Thymus (tissue), 14 donors: Measurements from ENCODE around the gene SSH3. TPM values are rescaled to one million over a fixed set of nuclear protein-coding genes. Genes with fewer than 3 reads are reported as not detected.

Experiments
- DNase-seq, 9 donors: peaks; one replicate each; pipeline ENCODE4 v3.0.0-alpha.2; 2013; ENCODE audit warnings: low spot score in 9 of 9, low read depth in 6 of 9, missing footprints in 1 of 9
- H3K27ac ChIP-seq, 2 donors: one replicate each; pipeline ENCODE4 v1.5.1; 2013; ENCODE audit warnings: control low read depth in 1 of 2, low read depth in 1 of 2, low read length in 1 of 2, mild to moderate bottlenecking in 1 of 2, moderate library complexity in 1 of 2
- H3K27me3 ChIP-seq, 2 donors: one replicate each; pipeline ENCODE4 v1.5.1; 2013; ENCODE audit warnings: low read length in 1 of 2; ENCODE audit not compliant: control insufficient read depth in 2 of 2, insufficient read depth in 1 of 2
- H3K36me3 ChIP-seq, 2 donors: one replicate each; pipeline ENCODE4 v1.5.1; 2013; ENCODE audit warnings: low read length in 1 of 2, mild to moderate bottlenecking in 1 of 2, moderate library complexity in 1 of 2; ENCODE audit not compliant: control insufficient read depth in 2 of 2, insufficient read depth in 2 of 2
- H3K4me1 ChIP-seq, 2 donors: one replicate each; pipeline ENCODE4 v1.5.1; 2013; ENCODE audit warnings: low read length in 2 of 2; ENCODE audit not compliant: control insufficient read depth in 2 of 2, insufficient read depth in 2 of 2
- H3K4me3 ChIP-seq, 2 donors: one replicate each; pipeline ENCODE4 v1.5.1; 2013; ENCODE audit warnings: low read length in 2 of 2, control low read depth in 1 of 2, mild to moderate bottlenecking in 1 of 2
- H3K9me3 ChIP-seq, 2 donors: one replicate each; pipeline ENCODE4 v1.5.1; 2013; ENCODE audit warnings: low read length in 1 of 2, mild to moderate bottlenecking in 1 of 2; ENCODE audit not compliant: control insufficient read depth in 2 of 2, insufficient read depth in 1 of 2
- WGBS: extraction: QIAGEN DNeasy Blood & Tissue Kit; methylation state at CpG from one replicate; pipeline ENCODE4 v1.1.7; 2013; 5-methylcytosine and 5-hydroxymethylcytosine counted together
- long read RNA-seq, 10 donors: transcript quantifications; one replicate each; lab custom pipeline, GENCODE V29; 2026
- polyA plus RNA-seq: library from polyadenylated mRNA; stranded (reverse); fragments of 200-250 nt; gene quantifications from one replicate; pipeline ENCODE4 v1.2.3, GENCODE V29; 2013
- total RNA-seq: library from RNA; stranded (reverse); fragments of 120-200 nt; gene quantifications from one replicate; pipeline ENCODE4 v1.2.4, GENCODE V29; 2013
- donor health status: healthy.

The SSH3 gene, protein sequence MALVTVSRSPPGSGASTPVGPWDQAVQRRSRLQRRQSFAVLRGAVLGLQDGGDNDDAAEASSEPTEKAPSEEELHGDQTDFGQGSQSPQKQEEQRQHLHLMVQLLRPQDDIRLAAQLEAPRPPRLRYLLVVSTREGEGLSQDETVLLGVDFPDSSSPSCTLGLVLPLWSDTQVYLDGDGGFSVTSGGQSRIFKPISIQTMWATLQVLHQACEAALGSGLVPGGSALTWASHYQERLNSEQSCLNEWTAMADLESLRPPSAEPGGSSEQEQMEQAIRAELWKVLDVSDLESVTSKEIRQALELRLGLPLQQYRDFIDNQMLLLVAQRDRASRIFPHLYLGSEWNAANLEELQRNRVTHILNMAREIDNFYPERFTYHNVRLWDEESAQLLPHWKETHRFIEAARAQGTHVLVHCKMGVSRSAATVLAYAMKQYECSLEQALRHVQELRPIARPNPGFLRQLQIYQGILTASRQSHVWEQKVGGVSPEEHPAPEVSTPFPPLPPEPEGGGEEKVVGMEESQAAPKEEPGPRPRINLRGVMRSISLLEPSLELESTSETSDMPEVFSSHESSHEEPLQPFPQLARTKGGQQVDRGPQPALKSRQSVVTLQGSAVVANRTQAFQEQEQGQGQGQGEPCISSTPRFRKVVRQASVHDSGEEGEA
- total RNA-seq: 1.8 TPM
- 11.8 TPM for polyA plus RNA-seq
- long read RNA-seq, donor 1: 0 reads
- long read RNA-seq, donor 2: 0 reads
- long read RNA-seq, donor 3: 0 reads
- long read RNA-seq, donor 4: 0 reads
- long read RNA-seq, donor 5, partial matches to known transcripts: 0 of 1 reads
- long read RNA-seq, donor 5, other reads (novel, unspliced or antisense): 0 of 1 reads
- long read RNA-seq, donor 6: 0 reads
- long read RNA-seq, donor 7: 0 reads
- long read RNA-seq, donor 8: 0 reads
- long read RNA-seq, donor 9: 0 reads
- long read RNA-seq, donor 10: 0 reads

DNA sequence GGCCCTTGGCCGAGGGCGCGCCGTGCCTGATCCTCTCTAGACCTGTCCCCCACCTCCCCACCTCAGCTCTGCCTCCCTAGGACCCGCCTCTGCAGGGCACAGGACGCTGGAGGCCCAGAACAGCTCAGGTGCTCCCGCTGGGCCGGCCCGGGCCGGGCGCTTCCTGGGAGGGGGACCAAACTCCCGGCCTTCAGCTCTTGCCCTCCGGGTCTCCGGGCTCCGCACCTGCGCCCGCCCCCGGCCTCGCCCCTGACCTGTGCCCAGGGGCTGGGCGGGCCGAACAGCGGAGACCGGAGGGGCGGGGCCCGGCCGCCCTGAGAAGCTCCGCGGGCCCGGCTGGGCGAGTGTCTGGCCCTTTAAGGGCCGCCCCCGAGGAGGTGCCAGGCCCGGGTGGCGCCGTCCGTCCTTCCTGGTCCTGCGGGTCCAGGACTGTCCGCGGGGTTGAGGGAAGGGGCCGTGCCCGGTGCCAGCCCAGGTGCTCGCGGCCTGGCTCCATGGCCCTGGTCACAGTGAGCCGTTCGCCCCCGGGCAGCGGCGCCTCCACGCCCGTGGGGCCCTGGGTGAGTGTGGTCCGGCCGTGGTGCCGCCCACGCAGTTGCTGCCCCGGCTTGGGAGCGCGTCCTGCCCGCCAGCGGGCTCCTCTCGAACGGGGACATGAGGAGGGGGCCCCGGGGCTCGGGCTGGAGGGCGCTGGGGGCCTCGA, at the start of gene SSH3:
Gene SSH3, plus strand, starts transcription at position 399 of the 703 bp plus-strand sequence. Its CDS starts 96 bp downstream, at position 495.
- H3K27me3 ChIP-seq: peaks cover 0 to 30% of the 10 kb centered on the region in 2 donors
- peaks cover 0 to 4% of the 10 kb centered on the region in 2 donors for H3K9me3 ChIP-seq
- peak in 1 of 9 donors; percentile 34 for DNase-seq
- WGBS: 3% methylated on average over 65 of the region's 65 CpGs
- H3K36me3 ChIP-seq: peaks cover 37 to 40% of the 10 kb centered on the region in 2 donors
- peaks cover 11 to 17% of the 10 kb centered on the region in 2 donors for H3K4me1 ChIP-seq
- H3K27ac ChIP-seq: no peak within 1 kb of the TSS
- H3K4me3 ChIP-seq: peak within 1 kb of the TSS; percentile 29 to 46

DNA sequence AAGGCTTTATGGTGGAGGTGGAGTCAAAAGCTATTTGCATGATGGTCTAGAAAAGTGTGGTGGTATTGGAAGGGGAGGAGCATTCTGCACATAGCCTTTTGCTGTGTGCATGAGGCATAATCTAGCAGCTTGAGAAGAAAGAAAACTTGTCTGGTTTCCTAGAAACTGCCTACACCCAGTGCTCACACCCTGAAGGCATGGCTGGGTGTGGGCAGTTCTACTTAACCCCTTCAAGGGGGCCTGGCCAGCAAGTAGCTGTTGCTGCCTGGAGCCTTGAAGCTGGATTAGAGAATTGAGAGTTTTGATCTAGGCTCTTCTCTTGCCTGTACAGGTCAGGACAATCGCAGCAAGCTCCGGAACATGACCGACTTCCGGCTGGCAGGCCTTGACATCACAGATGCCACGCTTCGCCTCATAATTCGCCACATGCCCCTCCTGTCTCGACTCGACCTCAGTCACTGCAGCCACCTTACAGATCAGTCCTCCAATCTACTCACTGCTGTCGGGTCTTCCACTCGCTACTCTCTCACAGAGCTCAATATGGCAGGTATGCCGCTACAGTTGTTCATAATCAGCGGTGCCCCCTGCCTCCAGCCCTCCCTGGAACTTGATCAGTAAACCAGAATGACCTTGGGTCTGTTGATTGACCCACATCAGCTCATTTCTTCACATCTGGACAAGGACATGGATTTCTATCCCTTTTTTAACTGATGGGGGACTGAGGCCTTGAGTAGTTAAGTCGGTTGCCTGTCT, 49.3 kb upstream of the SSH3 start:
- 97% methylated on average over 14 of the region's 14 CpGs for WGBS
- Histone ChIP-seq H3K36me3 (peaks cover 79 to 81% of the 10 kb centered on the region in 2 donors), H3K9me3 (no peaks in the 10 kb centered on the region), H3K27ac (no peak overlapping the region), H3K27me3 (no peaks in the 10 kb centered on the region), H3K4me1 (no peaks in the 10 kb centered on the region), H3K4me3 (no peak overlapping the region)
- no peak for DNase-seq

DNA sequence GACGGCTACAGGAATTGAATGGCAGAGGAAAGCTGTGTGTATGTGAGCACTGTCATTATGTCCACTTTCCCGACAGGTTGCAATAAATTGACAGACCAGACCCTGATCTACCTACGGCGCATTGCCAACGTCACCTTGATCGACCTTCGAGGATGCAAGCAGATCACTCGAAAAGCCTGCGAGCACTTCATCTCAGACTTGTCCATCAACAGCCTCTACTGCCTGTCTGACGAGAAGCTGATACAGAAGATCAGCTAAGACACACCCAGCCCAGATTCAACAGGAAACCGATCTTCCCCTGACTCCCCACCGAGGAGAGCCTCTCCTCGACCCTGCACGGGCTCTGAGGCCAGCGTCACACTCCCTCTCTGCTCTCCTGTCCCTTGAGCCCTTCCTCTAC, 48.5 kb upstream of the SSH3 start:
- Histone ChIP-seq H3K4me1 (no peaks in the 10 kb centered on the region), H3K36me3 (peaks cover 72 to 74% of the 10 kb centered on the region in 2 donors), H3K27ac (no peak overlapping the region), H3K27me3 (no peaks in the 10 kb centered on the region), H3K9me3 (no peaks in the 10 kb centered on the region), H3K4me3 (no peak overlapping the region)
- DNase-seq: no peak
- WGBS: 94% methylated on average over 15 of the region's 15 CpGs

DNA sequence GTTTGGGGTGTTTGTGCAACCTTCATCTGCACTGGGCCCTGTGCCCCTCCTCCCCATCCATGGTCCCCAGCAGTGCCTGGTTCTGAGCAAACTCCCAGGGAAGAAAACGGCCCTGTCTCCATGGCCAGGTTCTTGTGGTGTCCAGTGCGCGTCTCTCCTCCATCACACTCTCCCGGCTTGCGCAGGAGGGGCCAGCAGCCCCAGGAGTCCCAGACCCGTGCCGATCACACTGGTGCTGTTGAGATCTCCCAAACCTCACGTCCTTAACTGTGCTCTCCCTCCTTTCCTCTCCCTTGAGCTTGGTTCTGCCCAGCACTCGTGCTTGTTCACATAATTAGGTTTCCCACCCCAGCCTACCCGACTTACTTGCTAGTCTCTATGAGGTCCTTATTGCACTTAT, 48.0 kb upstream of the SSH3 start:
- WGBS: 96% methylated on average over 10 of the region's 10 CpGs
- H3K9me3 ChIP-seq: no peaks in the 10 kb centered on the region
- no peaks in the 10 kb centered on the region for H3K4me1 ChIP-seq
- H3K27ac ChIP-seq: no peak overlapping the region
- H3K27me3 ChIP-seq: peaks cover 0 to under 1% of the 10 kb centered on the region in 2 donors
- no peak overlapping the region for H3K4me3 ChIP-seq
- no peak for DNase-seq
- peaks cover 66 to 68% of the 10 kb centered on the region in 2 donors for H3K36me3 ChIP-seq

DNA sequence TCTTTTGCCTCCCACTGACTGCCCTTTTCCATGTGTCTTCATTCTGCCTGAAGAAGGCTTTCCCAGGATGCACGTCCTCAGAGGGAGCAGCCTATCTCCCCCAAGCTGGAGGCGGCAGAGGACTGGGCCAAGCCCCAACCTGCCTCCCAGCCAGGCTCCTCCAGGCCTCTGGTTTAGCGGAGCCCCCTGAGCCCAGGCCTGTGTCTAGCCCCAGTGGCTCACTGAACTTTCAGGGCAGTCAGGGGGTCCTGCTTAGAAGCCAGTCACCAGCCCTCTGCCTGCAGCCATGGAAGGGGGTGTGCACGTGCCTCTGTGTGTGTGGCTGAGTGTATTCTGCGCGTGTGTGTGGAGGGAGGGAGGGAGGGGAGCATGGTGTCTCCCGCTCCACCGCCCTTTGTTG, 47.5 kb upstream of the SSH3 start:
- no peak overlapping the region for H3K27ac ChIP-seq

DNA sequence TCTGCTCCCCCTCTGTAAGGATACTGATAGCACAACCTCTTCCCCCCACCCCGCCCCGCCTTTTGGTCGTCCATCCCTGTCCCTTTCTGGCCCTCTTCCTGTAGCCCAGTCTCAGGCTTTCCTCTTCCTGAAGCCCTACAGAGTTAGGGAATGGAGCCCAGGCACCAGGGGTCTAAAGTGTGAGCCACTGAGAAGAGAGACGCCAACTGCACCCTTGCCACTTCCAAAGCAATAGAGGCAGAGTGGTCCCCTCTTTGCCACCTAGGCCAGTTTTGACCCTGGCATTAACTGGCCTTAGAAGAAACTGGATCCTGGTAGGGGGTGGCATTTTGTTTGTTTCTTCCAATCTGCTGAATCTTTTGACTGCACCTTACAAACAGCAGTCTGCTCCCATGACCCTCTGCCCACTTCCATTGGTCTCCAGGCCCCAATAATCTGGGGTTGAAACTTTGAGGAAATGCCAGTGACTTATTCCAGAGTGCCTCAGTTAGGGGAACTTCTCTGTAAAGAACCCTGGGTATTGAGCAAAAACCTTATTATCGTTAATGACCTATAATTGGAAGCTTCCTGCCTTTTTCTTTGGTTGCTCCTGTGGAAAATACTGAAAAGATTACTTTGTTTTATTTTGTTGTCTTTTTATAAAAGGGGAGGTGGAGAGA, 46.7 kb upstream of the SSH3 start:
- DNase-seq: no peak
- Histone ChIP-seq H3K27me3 (peaks cover 0 to 7% of the 10 kb centered on the region in 2 donors), H3K36me3 (peaks cover 54 to 56% of the 10 kb centered on the region in 2 donors), H3K4me1 (peaks cover 3 to 6% of the 10 kb centered on the region in 2 donors), H3K9me3 (no peaks in the 10 kb centered on the region), H3K27ac (no peak overlapping the region), H3K4me3 (no peak overlapping the region)
- 93% methylated on average over 5 of the region's 5 CpGs for WGBS

More for the DNA sequence above, 47.5 kb upstream of the SSH3 start:
- Histone ChIP-seq H3K27me3 (peaks cover 0 to 2% of the 10 kb centered on the region in 2 donors), H3K4me1 (no peaks in the 10 kb centered on the region), H3K4me3 (no peak overlapping the region), H3K9me3 (no peaks in the 10 kb centered on the region), H3K36me3 (peaks cover 61 to 63% of the 10 kb centered on the region in 2 donors)
- 96% methylated on average over 8 of the region's 8 CpGs for WGBS
- DNase-seq: no peak

DNA sequence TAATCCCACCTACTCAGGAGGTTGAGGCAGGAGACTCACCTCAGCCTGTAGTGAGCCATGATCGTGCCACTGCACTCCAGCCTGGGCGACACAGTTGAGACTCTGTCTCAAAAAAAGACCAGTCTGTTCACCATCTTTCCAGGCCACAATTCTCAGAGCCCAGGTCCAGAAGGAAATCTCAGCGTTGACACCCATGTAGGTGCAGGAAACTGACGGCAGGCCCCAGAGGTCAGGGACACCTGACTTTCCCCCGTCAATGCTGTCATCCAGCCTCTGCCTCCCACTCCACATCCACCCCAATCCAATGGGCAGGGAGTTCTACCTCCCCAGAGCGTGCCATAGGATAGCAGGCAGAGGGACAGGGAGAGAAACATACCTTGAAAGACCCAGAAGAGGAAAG, 42.9 kb upstream of the SSH3 start:
- Histone ChIP-seq H3K27me3 (peaks cover 0 to 15% of the 10 kb centered on the region in 2 donors), H3K9me3 (no peaks in the 10 kb centered on the region), H3K4me3 (no peak overlapping the region), H3K4me1 (peaks cover 8 to 35% of the 10 kb centered on the region in 2 donors), H3K27ac (no peak overlapping the region), H3K36me3 (peaks cover 17 to 18% of the 10 kb centered on the region in 2 donors)
- 96% methylated on average over 6 of the region's 6 CpGs for WGBS
- DNase-seq: no peak
